Endodermal cell (in vitro differentiated cells): ENCODE measurements around the gene C1QTNF3. TPM values are rescaled to one million over a fixed set of nuclear protein-coding genes. Genes with fewer than 3 reads are reported as not detected.

Experiments
- DNase-seq: peaks from one replicate; pipeline ENCODE4 v3.0.0-alpha.2; 2017
- H3K27ac ChIP-seq: 2 replicates; pipeline ENCODE4 v1.5.1; 2013; ENCODE audit warnings: mild to moderate bottlenecking, low read depth, low read length, moderate library complexity
- H3K27me3 ChIP-seq: 2 replicates; pipeline ENCODE4 v1.6.1; 2013; ENCODE audit warnings: mild to moderate bottlenecking, low read length, moderate library complexity; ENCODE audit not compliant: insufficient read depth, control insufficient read depth, poor library complexity, severe bottlenecking
- H3K36me3 ChIP-seq: 2 replicates; pipeline ENCODE4 v1.7.0; 2013; ENCODE audit warnings: mild to moderate bottlenecking, low read length, moderate library complexity; ENCODE audit not compliant: control insufficient read depth, insufficient read depth
- H3K4me1 ChIP-seq: one replicate; pipeline ENCODE4 v1.7.0; 2013; ENCODE audit warnings: low read length; ENCODE audit not compliant: control insufficient read depth, insufficient read depth
- H3K4me3 ChIP-seq: 2 replicates; pipeline ENCODE4 v1.5.1; 2013; ENCODE audit warnings: mild to moderate bottlenecking, low read length, moderate library complexity
- H3K9ac ChIP-seq: 2 replicates; pipeline ENCODE4 v1.6.1; 2013; ENCODE audit warnings: mild to moderate bottlenecking, low read length, moderate library complexity; ENCODE audit not compliant: poor library complexity, severe bottlenecking; ENCODE audit errors: extremely low read depth
- H3K9me3 ChIP-seq: 2 replicates; pipeline ENCODE4 v1.6.1; 2013; ENCODE audit warnings: mild to moderate bottlenecking, low read length, moderate library complexity; ENCODE audit not compliant: control insufficient read depth
- H3K27ac Mint-ChIP-seq: 2 replicates; pipeline ENCODE4 v1.8.0; 2020; ENCODE audit warnings: mixed read lengths
- H3K27me3 Mint-ChIP-seq: 2 replicates; pipeline ENCODE4 v1.8.0; 2021; ENCODE audit warnings: mild to moderate bottlenecking, mixed read lengths; ENCODE audit not compliant: insufficient read depth
- H3K36me3 Mint-ChIP-seq: 2 replicates; pipeline ENCODE4 v1.8.0; 2020; ENCODE audit warnings: low read depth, mixed read lengths
- H3K4me1 Mint-ChIP-seq: 2 replicates; pipeline ENCODE4 v1.8.0; 2020; ENCODE audit warnings: mixed read lengths
- H3K4me3 Mint-ChIP-seq: 2 replicates; pipeline ENCODE4 v1.8.0; 2020; ENCODE audit warnings: mild to moderate bottlenecking, moderate library complexity, mixed read lengths
- H3K9me3 Mint-ChIP-seq: 2 replicates; pipeline ENCODE4 v1.8.0; 2020; ENCODE audit warnings: mild to moderate bottlenecking, mixed read lengths
- CTCF ChIP-seq: fragments of 200-600 bp; sonication (generic); conservative IDR thresholded peaks from 2 replicates; pipeline ENCODE4 v1.5.0; 2021; ENCODE audit warnings: antibody characterized with exemption, mild to moderate bottlenecking
- WGBS, 2 experiments: methylation state at CpG; one replicate each; pipeline versions ENCODE4 v1.1.5 to v1.1.7; 2013; ENCODE audit warnings: missing lambda C conversion rate in 2 of 2, mixed read lengths in 1 of 2; ENCODE audit not compliant: insufficient coverage in 1 of 2, insufficient read length in 1 of 2; 5-methylcytosine and 5-hydroxymethylcytosine counted together
- total RNA-seq, 2 donors: library from RNA; stranded (reverse); fragmentation: NEBNext Ultra II Directional in 1 of 2; extraction: Animal tissue kit (Norgen Biotek cat#: 25700) in 1 of 2; gene quantifications; 2 replicates in 1 of 2; 3 replicates in 1 of 2; pipeline ENCODE4 v1.2.1, GENCODE V29; 2021

Gene C1QTNF3
- total RNA-seq, 2 donors from 2014 or later = 5.0 to 7.2 TPM

GRCh38 chr5:33975852-33976251 is 67.2 kb downstream of the C1QTNF3 start:
- H3K36me3 Mint-ChIP-seq = no peaks in the 10 kb centered on the region
- H3K4me1 Mint-ChIP-seq = peaks cover 11% of the 10 kb centered on the region
- Histone ChIP-seq H3K27ac (no peak overlapping the region), H3K36me3 (no peaks in the 10 kb centered on the region), H3K9me3 (no peaks in the 10 kb centered on the region), H3K9ac (no peak overlapping the region), H3K4me3 (no peak overlapping the region), H3K27me3 (no peaks in the 10 kb centered on the region), H3K4me1 (no peaks in the 10 kb centered on the region)
- H3K9me3 Mint-ChIP-seq = no peaks in the 10 kb centered on the region
- no peaks in the 10 kb centered on the region for H3K27me3 Mint-ChIP-seq
- H3K4me3 Mint-ChIP-seq = no peak overlapping the region
- no peak for TF ChIP-seq CTCF
- 56 to 79% methylated on average over 1 to 5 of the region's 5 CpGs for WGBS, 2 experiments
- DNase-seq = no peak
- no peak overlapping the region for H3K27ac Mint-ChIP-seq

- Histone ChIP-seq H3K9me3 (no peaks in the 10 kb centered on the region), H3K27me3 (no peaks in the 10 kb centered on the region), H3K36me3 (no peaks in the 10 kb centered on the region), H3K9ac (no peak overlapping the region), H3K4me3 (no peak overlapping the region), H3K27ac (no peak overlapping the region), H3K4me1 (no peaks in the 10 kb centered on the region)
- Mint-ChIP-seq H3K27me3 (no peaks in the 10 kb centered on the region), H3K36me3 (no peaks in the 10 kb centered on the region), H3K27ac (no peak overlapping the region), H3K9me3 (no peaks in the 10 kb centered on the region), H3K4me1 (peaks cover 12% of the 10 kb centered on the region), H3K4me3 (no peak overlapping the region)
- no peak for DNase-seq
- TF ChIP-seq CTCF = no peak
- 79 to 85% methylated on average over 2 of the region's 2 CpGs for WGBS, 2 experiments
Measured at GRCh38 chr5:33973271-33973670, 69.7 kb downstream of the C1QTNF3 start.

GRCh38 chr5:33969572-33970452 is 73.2 kb downstream of the C1QTNF3 start:
- Histone ChIP-seq H3K9me3 (no peaks in the 10 kb centered on the region), H3K27me3 (no peaks in the 10 kb centered on the region), H3K4me3 (no peak overlapping the region), H3K4me1 (no peaks in the 10 kb centered on the region), H3K27ac (no peak overlapping the region), H3K36me3 (no peaks in the 10 kb centered on the region), H3K9ac (no peak overlapping the region)
- Mint-ChIP-seq H3K9me3 (no peaks in the 10 kb centered on the region), H3K4me1 (peaks cover 6% of the 10 kb centered on the region), H3K27me3 (no peaks in the 10 kb centered on the region), H3K36me3 (no peaks in the 10 kb centered on the region), H3K27ac (no peak overlapping the region), H3K4me3 (no peak overlapping the region)
- peak; percentile 91 for TF ChIP-seq CTCF
- WGBS, 2 experiments = 63 to 77% methylated on average over 6 to 10 of the region's 10 CpGs
- peak; percentile 66 for DNase-seq
